Kidney (tissue), 11 donors: ENCODE measurements around the gene TMEM106A. TPM values are rescaled to one million over a fixed set of nuclear protein-coding genes. Genes with fewer than 3 reads are reported as not detected.
"Not testable (repeated sequence)": the region's sequence is repeated elsewhere in the genome, so short reads cannot be mapped to it uniquely, and the experiment has no call there.

Experiments used
- DNase-seq, 5 donors: peaks; one replicate each; pipeline ENCODE4 v3.0.0-alpha.2; 2013 to 2020
- FAIRE-seq: peaks from 2 replicates; lab custom pipeline; 2012; peaks lifted over from hg19 to GRCh38; lab: Jason Lieb, UNC
- H3K27ac ChIP-seq, 2 donors: one replicate each; pipeline ENCODE4 v1.7.0; 2013; ENCODE audit warnings: low read depth in 2 of 2, low read length in 2 of 2, inconsistent platforms in 1 of 2
- H3K27me3 ChIP-seq: one replicate; pipeline ENCODE4 v1.7.1; 2013; ENCODE audit warnings: low read length, inconsistent platforms; ENCODE audit not compliant: control insufficient read depth, insufficient read depth
- H3K36me3 ChIP-seq, 3 donors: one replicate each; pipeline versions ENCODE4 v1.7.0 to v1.7.1; 2013; ENCODE audit warnings: low read length in 3 of 3, control low read depth in 1 of 3, inconsistent platforms in 1 of 3; ENCODE audit not compliant: insufficient read depth in 3 of 3, control insufficient read depth in 2 of 3
- H3K4me1 ChIP-seq, 3 donors: one replicate each; pipeline versions ENCODE4 v1.7.0 to v1.7.1; 2013; ENCODE audit warnings: low read length in 3 of 3, inconsistent platforms in 1 of 3, low read depth in 1 of 3; ENCODE audit not compliant: control insufficient read depth in 2 of 3, insufficient read depth in 2 of 3
- H3K4me3 ChIP-seq, 3 donors: one replicate each; pipeline versions ENCODE4 v1.7.0 to v1.8.1; 2013; ENCODE audit warnings: low read length in 3 of 3, control low read depth in 1 of 3, inconsistent platforms in 1 of 3
- H3K9ac ChIP-seq, 3 donors: one replicate each; pipeline versions ENCODE4 v1.7.0 to v1.7.1; 2013; ENCODE audit warnings: low read length in 3 of 3, control low read depth in 1 of 3, inconsistent platforms in 1 of 3
- H3K9me3 ChIP-seq, 3 donors: one replicate each; pipeline versions ENCODE4 v1.7.0 to v1.7.1; 2013; ENCODE audit warnings: low read length in 3 of 3, control low read depth in 1 of 3, inconsistent platforms in 1 of 3; ENCODE audit not compliant: control insufficient read depth in 2 of 3, insufficient read depth in 1 of 3
- intact Hi-C: fragments of 100-400 bp; cut with DNase I; formaldehyde crosslinking; loops from one replicate; pipeline ENCODE4 v1.11.1; 2022
- polyA plus RNA-seq: library from polyadenylated mRNA; stranded (reverse); fragments of 350-450 nt; fragmentation: Illumina TruSeq; extraction: RNeasy Lipid Tissue Mini Kit (QIAGEN cat#74804); gene quantifications from one replicate; pipeline ENCODE4 v1.2.3, GENCODE V29; 2014; ENCODE audit warnings: low read depth, low replicate concordance; ENCODE audit not compliant: insufficient read depth
- total RNA-seq: library from RNA; stranded (reverse); fragmentation: NEBNext Ultra II Directional; extraction: Animal tissue kit (Norgen Biotek cat#: 25700); gene quantifications from one replicate; pipeline ENCODE4 v1.2.1, GENCODE V29; 2021
- donor health status: control.
- donor health status: control.
- donor health status: DM: yes; HTN: yes; CAD: no.
- donor health status: Normal renal cell carcinoma (clear cell type).

TMEM106A gene
- total and polyA plus RNA-seq, 2 donors from 2014 or later = 15.7 to 18.1 TPM

GRCh38 chr17:43240596-43241352 lies 29.1 kb downstream of the TMEM106A start:
- H3K27ac ChIP-seq, DNase-seq, H3K4me1 ChIP-seq, H3K27me3 ChIP-seq, H3K9me3 ChIP-seq, intact Hi-C loops, H3K4me3 ChIP-seq, H3K36me3 ChIP-seq, H3K9ac ChIP-seq, FAIRE-seq: not testable (repeated sequence)

- intact Hi-C loops, H3K9ac ChIP-seq, H3K4me3 ChIP-seq, FAIRE-seq, H3K36me3 ChIP-seq, H3K4me1 ChIP-seq, H3K27me3 ChIP-seq, DNase-seq, H3K9me3 ChIP-seq, H3K27ac ChIP-seq: not testable (repeated sequence)
These were observed 34.8 kb downstream of the TMEM106A start for GRCh38 chr17:43246456-43246855.

Other genes starting within 250 kb of the TMEM106A start
- 35.8 TPM for gene AARSD1, start 247.4 kb upstream of the TMEM106A start, total RNA-seq
- gene AARSD1, start 247.4 kb upstream of the TMEM106A start, polyA plus RNA-seq = 45.6 TPM
- 0.85 TPM for gene PTGES3L, start 231.8 kb upstream of the TMEM106A start, total RNA-seq
- gene PTGES3L, start 231.8 kb upstream of the TMEM106A start, polyA plus RNA-seq = 1.2 TPM
- 19.5 TPM for gene RUNDC1, start 231.3 kb upstream of the TMEM106A start, total RNA-seq
- gene RUNDC1, start 231.3 kb upstream of the TMEM106A start, polyA plus RNA-seq = 10.1 TPM
- 759 TPM for gene RPL27, start 213.5 kb upstream of the TMEM106A start, total RNA-seq
- gene RPL27, start 213.5 kb upstream of the TMEM106A start, polyA plus RNA-seq = 1,823 TPM
- 41.4 TPM for gene IFI35, start 205.1 kb upstream of the TMEM106A start, total RNA-seq
- 58.6 TPM for gene IFI35, start 205.1 kb upstream of the TMEM106A start, polyA plus RNA-seq
- gene VAT1, start 189.5 kb upstream of the TMEM106A start, total RNA-seq = 133 TPM
- gene VAT1, start 189.5 kb upstream of the TMEM106A start, polyA plus RNA-seq = 119 TPM
- gene RND2, start 186.6 kb upstream of the TMEM106A start, total RNA-seq = 0.63 TPM
- gene RND2, start 186.6 kb upstream of the TMEM106A start, polyA plus RNA-seq = 2.3 TPM
- 5.1 TPM for gene BRCA1, start 86.5 kb upstream of the TMEM106A start, total RNA-seq
- gene BRCA1, start 86.5 kb upstream of the TMEM106A start, polyA plus RNA-seq = 1.4 TPM
- 88.9 TPM for gene NBR1, start 40.7 kb upstream of the TMEM106A start, total RNA-seq
- gene NBR1, start 40.7 kb upstream of the TMEM106A start, polyA plus RNA-seq = 50.4 TPM
- gene CCDC200, start 16.7 kb downstream of the TMEM106A start, total RNA-seq = not detected
- not detected for gene CCDC200, start 16.7 kb downstream of the TMEM106A start, polyA plus RNA-seq
- 9,871 TPM for gene RNU2-1, start 22.1 kb downstream of the TMEM106A start, total RNA-seq
- gene RNU2-1, start 22.1 kb downstream of the TMEM106A start, polyA plus RNA-seq = not detected
- 48.8 TPM for gene ARL4D, start 187.1 kb downstream of the TMEM106A start, total RNA-seq
- 81.2 TPM for gene ARL4D, start 187.1 kb downstream of the TMEM106A start, polyA plus RNA-seq